ENCODE data around the gene MAP7D1.

Gene MAP7D1

DNA sequence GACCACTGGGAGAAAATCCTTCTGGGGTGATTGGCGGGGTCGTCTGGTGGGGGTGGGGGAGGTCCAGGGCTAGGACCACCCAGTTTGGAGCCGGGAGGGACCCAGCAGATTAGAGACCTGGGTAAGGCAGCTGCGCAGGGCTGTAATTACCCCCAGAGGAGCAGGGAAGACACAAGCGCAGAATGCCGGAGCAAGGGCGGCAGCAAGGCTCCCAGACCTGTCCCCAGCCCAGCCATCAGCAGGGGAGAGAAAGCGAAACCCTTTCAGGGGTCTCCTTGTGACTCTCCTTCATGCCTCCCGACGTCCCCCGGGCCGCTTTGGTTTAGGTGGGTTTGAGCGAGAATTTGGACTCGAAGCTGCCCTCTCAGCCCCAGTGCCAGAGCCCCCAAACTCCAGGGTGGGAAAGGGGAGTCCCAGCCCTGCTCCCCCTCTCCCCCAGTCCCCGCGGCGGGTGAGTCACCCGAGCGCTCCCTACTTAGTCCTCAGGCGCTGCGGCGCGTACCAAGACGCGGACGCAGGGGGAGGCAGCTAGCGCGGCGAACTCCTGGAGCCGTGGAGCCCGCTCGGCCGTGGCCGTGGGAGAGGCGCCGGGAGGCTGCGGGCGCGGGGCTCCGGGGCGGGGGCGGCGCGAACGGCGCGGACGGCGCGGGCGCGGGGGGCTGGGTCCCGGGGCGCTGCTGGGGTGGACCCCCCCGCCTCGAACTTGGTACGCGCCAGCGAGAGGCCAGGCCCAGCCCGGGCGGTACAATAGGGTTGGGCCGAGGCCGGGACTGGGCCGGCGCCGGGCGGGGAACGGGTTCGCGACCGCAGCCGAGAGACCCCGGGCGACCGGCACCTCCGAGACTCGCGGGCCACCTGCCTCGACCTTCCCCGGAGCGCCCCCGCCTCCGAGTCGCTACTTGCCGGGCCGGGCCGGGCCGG is at the start of gene MAP7D1:
Gene MAP7D1 (plus strand): TSS at position 753 of the 921 bp plus-strand sequence. CDS start 258 bp downstream, outside the sequence.
- peak; percentile 82 for DNase-seq (ENCODE audit: low spot score)

DNA sequence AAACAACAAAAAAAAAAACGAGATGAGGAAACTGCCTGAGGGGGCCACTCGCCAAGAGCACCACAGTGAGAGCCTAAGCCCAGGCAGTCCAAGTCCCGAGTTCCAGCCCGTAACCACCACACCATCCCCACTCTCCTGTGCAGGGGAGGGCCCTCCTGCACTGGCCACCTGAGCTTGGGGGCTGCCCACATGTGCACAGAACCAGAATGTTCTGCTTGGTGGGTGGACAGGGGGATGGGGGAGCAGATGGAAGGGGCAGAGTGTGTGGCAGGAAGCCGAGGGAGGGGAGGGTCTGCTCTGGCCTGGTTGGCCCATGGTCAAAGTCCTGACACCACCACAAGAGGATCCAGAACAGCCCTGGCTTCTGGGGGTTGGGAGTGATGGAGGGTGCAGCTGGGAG is 49.7 kb upstream of the MAP7D1 start:
- DNase-seq (ENCODE audit: low spot score): no peak

DNA sequence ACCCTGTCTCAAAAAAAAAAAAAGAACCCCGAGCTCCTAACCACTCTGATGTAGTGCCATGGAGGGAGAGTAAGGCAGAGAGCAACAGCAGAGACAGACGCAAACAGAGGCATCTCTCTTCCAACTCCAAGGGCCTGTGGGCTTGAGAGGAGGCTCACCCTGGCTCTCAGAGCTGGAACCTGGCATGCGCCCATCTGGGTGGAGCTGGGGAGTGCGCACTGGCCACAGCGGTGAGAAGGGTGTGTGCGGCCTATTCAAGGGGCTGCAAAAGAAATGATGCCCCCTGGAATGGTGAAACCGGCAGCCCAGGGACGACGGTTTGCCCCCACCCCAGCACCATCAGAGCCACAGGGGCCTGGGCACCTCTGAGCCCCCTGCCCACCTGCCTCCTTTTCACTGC is 48.6 kb upstream of the MAP7D1 start:
- no peak for DNase-seq (ENCODE audit: low spot score)

DNA sequence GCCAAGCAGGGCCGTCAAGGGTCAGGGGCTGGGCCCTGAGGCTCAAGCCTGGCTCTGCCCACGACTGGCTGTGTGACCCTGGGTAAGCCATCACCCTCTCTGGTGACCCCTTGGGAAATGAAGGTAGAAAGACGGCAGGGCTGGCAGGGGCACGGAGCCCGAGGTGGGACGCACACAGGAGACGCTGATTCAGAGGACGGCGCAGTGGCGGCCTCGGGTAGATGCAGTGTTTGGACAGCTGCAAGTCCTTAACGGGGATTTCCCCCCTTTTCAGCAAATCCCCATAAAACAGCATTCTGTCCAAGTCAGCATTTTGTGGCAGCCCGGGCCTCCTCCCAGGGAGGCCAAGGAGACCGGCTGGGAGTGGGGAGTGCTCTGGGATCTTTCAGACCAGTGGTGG is 47.6 kb upstream of the MAP7D1 start:
- DNase-seq (ENCODE audit: low spot score): no peak

DNA sequence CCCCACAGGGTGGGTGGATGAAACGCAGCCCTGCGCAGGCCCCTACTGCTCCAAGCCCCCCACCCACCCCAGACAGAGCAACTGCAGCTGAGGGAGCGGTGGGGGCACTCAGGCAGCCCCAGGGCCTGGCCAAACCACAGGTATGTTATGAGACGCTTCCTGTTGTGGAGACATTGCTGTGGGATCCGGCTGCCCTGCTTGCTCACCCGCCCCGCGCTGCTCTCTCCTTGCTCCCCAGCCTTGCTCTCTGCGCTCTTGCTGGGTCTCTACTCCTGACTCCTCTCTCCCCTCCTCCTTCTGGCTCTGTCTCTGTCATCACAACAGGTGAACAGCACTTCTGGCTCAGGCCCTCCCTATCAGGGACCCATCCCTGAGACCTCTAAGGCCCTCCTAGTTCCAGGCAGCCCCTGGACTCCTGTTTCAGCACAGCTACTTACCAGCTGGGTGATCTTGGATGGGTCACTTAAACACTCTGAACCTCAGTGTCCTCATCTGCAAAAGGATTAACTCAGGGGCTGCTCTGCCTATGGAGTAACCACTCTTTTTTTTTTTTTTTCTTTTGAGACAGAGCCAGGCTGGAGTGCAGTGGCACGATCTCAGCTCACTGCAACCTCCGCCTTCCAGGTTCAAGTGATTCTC is 46.8 kb upstream of the MAP7D1 start:
- DNase-seq (ENCODE audit: low spot score): no peak

DNA sequence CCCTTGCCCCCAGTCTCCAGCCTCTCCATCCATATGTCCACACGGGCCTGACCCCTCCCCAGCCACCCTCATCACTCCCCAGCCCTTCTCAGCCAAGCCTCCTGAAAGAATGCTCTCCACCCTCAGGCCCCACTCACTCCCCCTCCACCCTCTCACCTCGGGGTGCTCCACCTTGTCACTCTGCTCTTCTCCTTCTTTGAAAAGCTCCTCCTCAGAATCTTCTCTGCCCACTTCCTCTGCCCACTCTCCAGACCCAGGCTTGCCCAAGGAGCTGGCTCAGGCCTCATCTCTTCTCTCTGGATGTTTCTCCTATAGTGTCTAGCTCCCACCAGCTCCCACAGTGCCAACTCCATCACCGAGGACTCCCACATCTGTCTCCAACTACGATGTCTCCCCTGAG is 44.8 kb upstream of the MAP7D1 start:
- no peak for DNase-seq (ENCODE audit: low spot score)

DNA sequence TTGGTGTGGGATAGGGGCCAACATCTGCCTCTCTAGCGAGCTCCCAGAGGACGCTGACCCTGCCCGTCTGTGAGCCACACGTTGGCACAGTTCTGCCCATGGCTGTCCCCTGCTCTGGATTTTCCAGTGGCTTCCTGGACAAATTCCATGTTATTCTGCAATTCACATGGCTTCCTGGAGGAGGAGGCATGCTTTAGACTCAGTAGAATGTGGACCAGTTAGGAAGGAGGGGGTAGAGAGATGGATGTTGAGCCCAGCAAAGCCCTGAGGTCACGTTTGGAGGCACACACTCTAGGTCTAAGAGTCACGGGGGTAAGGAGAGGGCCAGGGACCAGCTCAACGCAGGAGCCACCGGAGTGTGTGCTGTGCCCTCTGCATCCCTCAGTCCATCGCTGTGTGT is 43.1 kb upstream of the MAP7D1 start:
- no peak for DNase-seq (ENCODE audit: low spot score)

DNA sequence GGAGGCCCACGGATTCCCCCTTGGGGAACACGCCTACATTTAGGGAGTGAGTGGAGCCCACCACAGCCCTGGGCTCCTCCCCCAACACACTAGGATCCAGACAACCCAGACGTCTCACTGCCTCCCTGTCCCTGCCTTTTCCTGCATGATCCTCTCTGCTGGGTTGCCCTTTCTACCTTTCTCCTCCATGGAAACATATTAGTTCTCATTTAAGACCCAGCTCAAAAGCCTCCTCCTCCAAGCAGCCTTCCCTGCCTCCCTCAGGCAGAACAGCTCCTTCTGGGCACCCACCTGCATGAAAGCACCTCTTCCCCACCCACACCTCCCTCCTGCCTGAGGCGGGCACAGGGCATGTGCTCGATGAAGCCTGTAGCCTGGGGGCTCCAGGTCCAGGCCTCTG is 41.6 kb upstream of the MAP7D1 start:
- no peak for DNase-seq (ENCODE audit: low spot score)

DNA sequence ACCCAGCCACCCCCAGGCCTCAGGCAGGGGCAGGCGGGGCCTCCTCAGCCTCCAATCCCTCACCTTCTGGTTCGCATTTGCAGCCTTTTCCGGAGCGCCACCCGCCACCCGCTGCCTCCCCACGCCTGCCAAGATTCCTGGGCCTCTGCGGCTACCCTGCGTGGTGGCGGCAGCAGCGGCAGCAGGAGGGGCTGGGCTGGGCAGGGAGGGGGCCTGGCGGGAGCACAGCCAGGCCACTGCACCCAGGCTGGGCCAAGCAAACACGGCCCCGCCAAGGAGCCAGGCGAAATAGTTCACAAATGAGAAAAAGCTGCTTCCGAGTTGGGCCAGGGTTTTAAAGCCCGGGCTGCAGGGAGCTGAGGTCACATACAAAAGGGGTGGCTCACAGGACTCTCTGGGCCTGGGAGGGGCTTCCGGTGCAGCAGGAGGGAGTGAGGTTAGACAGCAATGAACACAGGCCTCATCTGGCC is 40.7 kb upstream of the MAP7D1 start:
- DNase-seq (ENCODE audit: low spot score): no peak

DNA sequence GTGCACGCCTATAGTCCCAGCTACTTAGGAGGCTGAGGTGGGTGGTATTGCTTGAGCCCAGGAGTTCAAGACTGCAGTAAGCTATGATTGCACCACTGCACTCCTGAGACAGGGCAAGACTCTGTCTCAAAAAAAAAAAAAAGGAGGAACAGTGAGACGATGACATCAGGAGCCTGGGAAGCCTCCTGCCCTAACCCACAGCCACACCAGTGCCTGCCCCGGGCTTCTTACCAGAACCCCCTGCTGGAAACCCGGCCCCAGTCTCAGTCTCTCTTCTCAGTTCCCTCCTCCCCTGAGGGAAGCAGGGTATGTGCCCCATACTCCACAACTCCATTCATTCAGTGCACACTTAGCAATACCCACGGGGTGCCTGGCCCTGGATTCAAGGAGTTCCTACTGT is 40.0 kb upstream of the MAP7D1 start:
- no peak for DNase-seq (ENCODE audit: low spot score)

DNA sequence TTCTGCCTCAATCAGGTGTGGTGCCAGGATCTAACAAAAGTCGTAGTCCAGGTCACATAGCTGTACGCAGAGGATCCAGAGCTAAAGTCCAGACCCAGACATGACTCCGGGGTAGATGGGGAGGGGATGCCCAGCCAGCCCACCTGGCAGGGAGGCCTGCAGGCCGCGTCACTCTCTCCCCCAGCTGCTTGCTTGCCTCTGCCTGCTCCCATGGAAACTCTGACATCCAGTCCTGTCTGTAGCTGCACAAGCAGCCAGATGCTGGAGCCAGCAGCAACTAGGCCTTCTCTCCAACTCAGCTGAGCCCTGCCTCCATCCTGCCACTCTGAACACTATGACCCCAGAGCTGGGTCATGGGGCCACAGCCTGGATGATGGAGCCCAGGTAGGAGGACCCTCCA is 39.1 kb upstream of the MAP7D1 start:
- no peak for DNase-seq (ENCODE audit: low spot score)

DNA sequence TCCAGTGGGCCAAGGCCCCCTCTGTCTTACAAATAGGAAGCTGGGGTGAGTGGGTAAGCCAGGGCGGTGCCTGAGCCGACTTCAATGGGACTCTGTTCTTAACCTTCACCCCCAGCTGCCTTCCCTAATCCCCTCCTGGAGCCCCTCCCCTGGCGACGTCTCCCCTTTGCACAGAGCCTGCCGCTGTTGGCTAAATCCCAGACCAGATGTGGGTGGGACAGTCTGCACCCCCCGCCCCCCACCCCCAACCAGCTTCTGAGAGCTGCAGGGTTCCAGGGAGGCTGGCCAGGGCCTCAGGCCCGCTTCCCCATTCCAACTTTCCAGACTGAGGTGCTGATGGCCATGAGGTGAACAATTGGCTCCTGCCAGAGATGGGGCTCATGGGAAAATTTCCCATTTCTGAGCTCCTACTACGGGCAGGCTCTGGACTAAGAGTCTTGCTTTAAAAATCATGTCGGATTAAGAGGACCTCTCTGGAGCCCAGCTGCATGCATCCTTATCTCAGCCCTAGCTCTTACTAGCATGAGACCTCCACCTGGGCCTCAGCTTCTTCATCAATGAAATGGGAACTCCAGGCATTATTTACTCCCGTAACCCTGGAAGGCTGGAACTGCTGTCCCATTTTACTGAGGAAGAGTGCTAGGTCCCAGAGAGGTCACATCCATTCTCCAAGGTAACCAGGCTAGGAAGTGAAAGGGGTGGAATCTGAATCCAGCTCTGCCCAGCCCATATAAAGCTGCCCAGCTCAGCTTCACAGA is 37.3 kb upstream of the MAP7D1 start:
- DNase-seq (ENCODE audit: low spot score): no peak

DNA sequence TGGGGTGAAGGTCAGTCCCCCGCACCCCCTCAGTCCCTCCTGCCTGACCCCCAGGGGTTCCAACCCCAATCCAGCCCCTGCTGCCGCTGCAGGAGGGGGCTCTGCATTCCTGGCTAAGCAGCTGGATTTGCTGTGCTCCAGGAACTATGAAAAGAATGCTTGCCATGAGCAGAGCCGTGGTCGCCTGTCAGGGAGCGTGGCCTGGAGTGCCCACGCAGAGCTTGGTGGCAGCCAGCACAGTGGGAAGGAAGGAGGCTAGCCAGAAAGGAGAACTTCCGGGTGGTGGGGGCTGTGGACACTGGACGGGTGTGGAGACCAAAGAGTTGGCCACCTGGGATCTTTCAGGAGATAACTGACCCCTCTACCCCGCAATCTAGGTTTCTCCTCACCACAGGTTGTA is 36.5 kb upstream of the MAP7D1 start:
- no peak for DNase-seq (ENCODE audit: low spot score)

DNA sequence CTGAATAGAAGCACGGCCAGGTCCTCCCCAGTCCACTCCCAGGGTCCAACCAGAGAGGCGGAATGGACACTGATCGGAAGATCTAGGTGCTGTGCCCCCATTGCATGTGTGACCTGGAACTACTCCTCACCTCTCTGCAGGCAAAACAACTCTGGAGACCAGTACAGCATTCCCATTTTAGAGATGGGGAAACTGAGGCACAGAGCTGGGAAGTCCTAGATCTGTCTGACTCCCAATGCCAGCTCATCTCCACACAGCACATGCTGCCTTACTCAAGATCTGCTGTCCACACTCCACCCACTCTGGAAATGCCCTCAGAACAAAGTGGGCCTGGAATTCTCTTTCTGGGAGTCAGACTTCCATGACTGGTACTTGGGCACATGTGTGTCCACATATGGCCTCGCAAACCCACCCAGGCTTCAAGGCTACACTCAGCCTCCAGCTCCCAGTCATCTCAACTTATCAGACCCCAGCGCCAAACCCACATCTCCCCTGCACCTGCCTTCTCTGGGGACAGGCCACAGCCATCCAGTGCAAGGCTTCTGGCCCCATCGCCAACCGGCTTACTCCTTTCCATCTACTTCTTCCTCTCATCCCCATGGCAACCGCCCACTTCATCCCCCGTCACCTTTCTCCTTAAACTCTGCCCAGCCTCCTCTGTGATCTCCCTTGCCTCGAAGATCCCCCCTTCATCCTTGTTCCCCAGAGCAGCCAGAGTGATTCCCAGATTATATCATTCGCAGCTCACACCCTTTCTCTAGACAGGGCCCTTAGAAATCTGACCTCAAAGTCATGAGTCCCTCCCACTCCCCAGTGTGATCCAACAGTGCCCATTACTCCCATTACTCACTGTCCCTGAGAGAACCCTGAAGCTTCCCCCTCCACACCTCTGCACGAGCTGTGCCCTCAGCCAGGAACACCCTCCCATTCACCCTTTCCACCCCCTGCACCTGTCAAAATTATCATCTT is 33.6 kb upstream of the MAP7D1 start:
- no peak for DNase-seq (ENCODE audit: low spot score)

DNA sequence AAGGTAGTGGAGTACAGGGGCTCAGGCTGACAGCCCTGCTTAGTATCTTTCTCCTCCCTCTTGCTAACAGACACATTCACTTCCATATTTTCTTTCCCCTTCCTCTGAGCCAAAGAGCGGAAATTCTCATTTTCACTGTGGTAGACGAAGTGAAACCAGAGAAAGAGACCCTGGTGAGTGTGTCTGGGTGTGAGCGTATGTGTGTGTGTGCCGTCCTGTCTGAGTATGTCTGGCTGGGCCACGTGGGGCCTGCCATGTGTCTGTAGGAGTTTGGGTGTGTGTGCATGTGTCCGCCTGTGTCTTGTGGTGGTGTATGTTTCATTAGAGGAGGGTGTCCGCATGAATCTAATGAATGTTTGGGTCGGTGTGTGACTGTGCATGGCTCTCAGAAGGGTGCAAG is 32.6 kb upstream of the MAP7D1 start:
- peak; percentile 31 for DNase-seq (ENCODE audit: low spot score)

DNA sequence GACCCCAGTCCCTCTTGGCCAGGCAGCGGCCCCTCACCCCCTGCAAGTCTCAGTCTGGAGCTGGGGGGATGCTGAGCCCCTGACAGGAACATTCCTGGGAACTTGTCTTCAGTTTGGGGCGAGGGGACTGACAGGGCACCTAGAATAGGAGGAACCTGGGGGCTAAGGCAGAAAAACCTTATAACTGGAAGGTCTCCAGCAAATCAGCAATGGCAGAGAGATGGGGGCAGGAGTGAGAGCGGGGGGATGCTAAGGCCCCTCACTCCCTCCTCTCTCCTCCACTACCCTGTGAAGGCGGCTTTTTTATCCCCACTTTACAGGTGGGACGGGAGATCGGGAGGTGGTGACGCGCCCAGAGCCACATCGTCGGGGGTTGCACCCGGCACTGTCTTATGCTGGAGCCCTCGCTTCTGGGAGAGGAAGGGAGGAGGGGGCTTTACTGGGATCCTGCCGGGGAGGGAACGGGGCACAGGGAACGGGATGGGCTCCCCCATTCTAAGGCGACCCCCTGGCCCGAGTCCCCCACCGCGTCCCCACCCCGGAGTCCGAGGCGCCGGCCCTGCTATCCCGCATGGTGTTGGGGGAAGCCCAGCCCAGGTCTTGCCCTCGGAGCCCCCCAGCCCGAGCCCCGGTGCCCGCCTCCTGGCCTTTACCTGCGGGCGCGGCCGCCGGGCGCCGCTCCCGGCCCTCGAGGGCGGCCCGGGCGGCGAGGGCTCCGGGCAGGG is 31.4 kb upstream of the MAP7D1 start:
- DNase-seq (ENCODE audit: low spot score): no peak

DNA sequence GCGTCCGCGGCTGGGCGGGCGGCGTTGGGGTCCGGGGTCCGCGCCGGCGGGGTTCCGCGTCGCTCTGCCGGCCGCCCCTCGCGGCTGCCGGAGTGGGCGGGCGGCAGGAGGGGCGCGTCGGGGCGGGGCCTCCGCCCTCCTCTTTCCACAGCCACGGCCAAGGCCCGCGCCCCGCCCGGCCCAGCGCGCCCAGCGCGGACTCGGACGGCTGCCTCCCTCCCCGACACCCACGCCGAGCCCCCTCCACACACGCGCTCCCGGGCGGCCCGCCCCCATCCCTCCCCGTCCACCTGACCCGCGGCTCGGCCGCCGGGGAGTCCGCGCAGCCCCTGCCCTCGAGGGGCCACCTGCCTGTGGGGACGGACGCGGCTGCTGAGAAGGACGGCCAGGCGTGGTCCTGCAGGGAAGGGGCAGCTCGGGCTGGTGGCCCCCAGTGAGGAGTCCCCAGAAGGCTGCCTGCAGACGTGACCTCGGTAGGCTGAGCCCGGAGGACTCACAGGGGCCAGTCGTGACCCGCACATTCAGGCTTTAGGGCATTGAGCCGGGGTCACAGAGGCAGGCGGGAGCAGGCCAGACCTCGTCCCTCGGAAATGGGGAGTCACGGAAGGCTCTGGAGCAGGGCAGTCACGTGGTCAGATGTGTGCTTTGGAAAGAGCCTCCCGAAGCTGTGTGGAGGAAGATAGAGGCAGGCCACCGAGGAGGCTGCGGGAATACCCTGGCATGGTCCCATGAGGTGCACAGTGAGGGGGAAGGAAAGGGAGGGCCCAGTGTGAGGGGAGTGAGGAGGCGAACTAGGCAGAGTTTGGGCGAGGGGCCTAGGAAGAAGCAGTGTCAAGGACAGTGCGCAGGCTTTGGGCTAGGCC is 30.6 kb upstream of the MAP7D1 start, which contains the start of gene COL8A2:
Gene COL8A2 (minus strand): TSS at position 94 of the 863 bp plus-strand sequence. CDS start 24,980 bp downstream, outside the sequence.
- DNase-seq (ENCODE audit: low spot score): no peak

DNA sequence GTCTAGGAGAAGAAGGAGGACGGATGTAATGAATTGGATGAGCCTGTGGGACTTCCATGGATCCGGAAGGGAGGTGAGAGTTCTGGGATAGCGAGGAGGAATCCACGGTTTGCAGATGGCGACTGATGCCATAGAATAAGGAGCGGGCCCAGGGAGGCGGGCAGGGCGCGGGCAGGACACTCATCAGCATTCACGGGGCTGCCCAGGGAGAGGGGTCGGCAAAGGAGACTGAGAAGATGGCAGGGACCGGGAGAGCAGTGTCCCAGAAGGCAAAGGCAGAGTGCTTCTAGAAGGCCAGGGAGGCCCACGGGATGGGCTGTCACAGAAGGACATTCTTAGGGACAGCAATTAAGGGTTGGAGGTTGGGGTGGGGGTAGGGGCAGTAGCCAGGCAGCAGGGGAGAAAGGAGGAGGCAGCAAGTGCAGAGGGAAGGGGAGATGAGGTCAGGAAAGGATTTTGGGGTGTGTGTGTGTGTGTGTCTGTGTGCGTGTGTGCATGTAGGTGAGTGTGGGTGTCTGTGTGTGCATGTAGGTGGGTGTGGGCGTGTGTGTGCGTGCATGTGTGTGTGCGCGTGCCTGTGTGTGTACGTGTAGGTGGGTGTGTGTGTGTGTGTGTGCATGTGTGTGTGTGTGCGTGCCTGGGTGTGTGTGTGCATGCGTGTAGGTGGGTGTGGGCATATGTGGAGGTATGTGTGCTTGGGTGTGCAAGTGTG is 29.8 kb upstream of the MAP7D1 start:
- no peak for DNase-seq (ENCODE audit: low spot score)

All from NAMALWA (cell line).